Progenitor cell of endocrine pancreas (in vitro differentiated cells): ENCODE measurements around the gene PLAAT4. TPM values are rescaled to one million over a fixed set of nuclear protein-coding genes. Genes with fewer than 3 reads are reported as not detected.
A peak's percentile ranks its signal among the peaks of the same experiment; 100 is the strongest.

Source experiments
- DNase-seq: peaks from one replicate; pipeline ENCODE4 v3.0.0; 2021; ENCODE audit warnings: low spot score; ENCODE audit not compliant: unreplicated experiment
- H3K27ac Mint-ChIP-seq: 2 replicates; pipeline ENCODE4 v1.8.0; 2021; ENCODE audit warnings: mild to moderate bottlenecking, moderate library complexity, mixed read lengths
- H3K27me3 Mint-ChIP-seq: 2 replicates; pipeline ENCODE4 v1.8.0; 2021; ENCODE audit warnings: mixed read lengths
- H3K36me3 Mint-ChIP-seq: 2 replicates; pipeline ENCODE4 v1.8.0; 2022; ENCODE audit warnings: mixed read lengths; ENCODE audit not compliant: insufficient read depth
- H3K4me1 Mint-ChIP-seq: 2 replicates; pipeline ENCODE4 v1.8.0; 2021; ENCODE audit warnings: low read depth, mixed read lengths
- H3K4me3 Mint-ChIP-seq: 2 replicates; pipeline ENCODE4 v1.8.0; 2021; ENCODE audit warnings: low read depth, mild to moderate bottlenecking, moderate library complexity, mixed read lengths
- H3K9me3 Mint-ChIP-seq: 2 replicates; pipeline ENCODE4 v1.8.0; 2021; ENCODE audit warnings: low read depth, mixed read lengths
- total RNA-seq: library from RNA; stranded (reverse); gene quantifications from 2 replicates; pipeline ENCODE4 v1.2.1, GENCODE V29; 2021
- TF ChIP-seq, protein P1 (sequence below): fragments of 200-600 bp; sonication (generic); IDR thresholded peaks from one replicate; pipeline ENCODE4 v1.5.0; 2021; ENCODE audit warnings: antibody characterized with exemption, mild to moderate bottlenecking; ENCODE audit not compliant: unreplicated experiment

PLAAT4 gene
- total RNA-seq, 1 donor from 2014 or later = not detected

DNA sequence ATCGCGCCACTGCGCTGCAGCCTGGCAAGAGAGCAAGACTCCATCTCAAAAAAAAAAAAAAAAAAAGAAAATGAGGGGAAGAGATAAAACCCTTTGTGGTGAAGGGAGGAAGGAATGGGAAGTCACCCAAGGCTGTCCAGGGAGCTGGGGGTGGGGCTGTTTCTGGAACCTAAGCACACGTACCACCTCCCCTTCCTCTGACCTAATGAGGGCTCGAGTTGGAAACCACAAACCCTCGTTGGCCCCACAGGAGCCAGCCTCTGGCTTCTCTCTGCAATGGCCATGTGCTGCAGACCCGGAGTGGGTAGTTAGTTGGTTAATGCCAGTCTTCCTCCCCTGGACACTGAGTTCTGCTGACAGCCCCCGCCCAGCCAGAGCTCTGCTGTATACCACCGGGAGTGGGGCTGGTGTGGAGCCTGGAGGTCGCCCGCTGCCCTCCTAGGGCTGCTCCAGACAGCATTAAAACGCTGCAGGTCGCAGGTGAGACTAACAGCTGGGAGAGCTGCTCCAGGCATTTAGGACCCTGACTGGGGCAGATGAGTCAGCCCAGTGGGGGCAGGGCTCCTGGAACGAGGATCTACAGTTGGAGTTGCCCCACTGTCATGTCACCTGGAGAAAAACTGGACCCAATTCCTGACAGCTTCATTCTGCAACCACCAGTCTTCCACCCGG is 30.6 kb upstream of the PLAAT4 start, which contains the start of gene LGALS12:
LGALS12 (plus strand) TSS at position 228 of the 672 bp plus-strand sequence; CDS start at position 603, 375 bp downstream.
- Mint-ChIP-seq H3K27me3 (no peaks in the 10 kb centered on the region), H3K4me3 (no peak within 1 kb of the TSS), H3K9me3 (no peaks in the 10 kb centered on the region), H3K4me1 (peaks cover 40% of the 10 kb centered on the region), H3K36me3 (peaks cover 2% of the 10 kb centered on the region), H3K27ac (peak within 1 kb of the TSS; percentile 79)
- no peak for DNase-seq
- TF ChIP-seq, protein P1, sequence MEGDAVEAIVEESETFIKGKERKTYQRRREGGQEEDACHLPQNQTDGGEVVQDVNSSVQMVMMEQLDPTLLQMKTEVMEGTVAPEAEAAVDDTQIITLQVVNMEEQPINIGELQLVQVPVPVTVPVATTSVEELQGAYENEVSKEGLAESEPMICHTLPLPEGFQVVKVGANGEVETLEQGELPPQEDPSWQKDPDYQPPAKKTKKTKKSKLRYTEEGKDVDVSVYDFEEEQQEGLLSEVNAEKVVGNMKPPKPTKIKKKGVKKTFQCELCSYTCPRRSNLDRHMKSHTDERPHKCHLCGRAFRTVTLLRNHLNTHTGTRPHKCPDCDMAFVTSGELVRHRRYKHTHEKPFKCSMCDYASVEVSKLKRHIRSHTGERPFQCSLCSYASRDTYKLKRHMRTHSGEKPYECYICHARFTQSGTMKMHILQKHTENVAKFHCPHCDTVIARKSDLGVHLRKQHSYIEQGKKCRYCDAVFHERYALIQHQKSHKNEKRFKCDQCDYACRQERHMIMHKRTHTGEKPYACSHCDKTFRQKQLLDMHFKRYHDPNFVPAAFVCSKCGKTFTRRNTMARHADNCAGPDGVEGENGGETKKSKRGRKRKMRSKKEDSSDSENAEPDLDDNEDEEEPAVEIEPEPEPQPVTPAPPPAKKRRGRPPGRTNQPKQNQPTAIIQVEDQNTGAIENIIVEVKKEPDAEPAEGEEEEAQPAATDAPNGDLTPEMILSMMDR = no peak

DNA sequence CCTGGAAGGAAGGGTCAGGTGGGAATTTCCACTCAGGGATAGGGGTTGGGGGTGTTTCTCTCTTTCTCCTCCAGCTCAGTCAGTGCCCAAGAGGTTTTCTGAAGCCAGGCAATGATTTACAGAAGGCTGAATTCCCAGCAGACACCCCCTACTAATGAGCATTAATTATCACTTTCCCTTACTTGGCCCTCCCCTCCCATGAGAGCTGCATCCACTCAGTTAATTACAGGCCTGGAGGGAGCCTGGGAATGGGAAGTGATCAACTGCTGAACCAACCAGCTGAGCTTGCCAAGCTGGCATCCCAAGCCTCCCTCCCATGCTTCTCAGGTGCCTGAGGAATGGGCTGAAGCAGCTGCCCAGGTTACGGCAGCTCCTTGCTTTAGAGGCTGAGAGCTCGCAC is 29.7 kb upstream of the PLAAT4 start:
- H3K4me1 Mint-ChIP-seq = peaks cover 40% of the 10 kb centered on the region
- TF ChIP-seq, protein P1 = no peak
- H3K27me3 Mint-ChIP-seq = no peaks in the 10 kb centered on the region
- no peak for DNase-seq
- H3K27ac Mint-ChIP-seq = peak overlapping the region; percentile 79
- no peak overlapping the region for H3K4me3 Mint-ChIP-seq
- no peaks in the 10 kb centered on the region for H3K9me3 Mint-ChIP-seq
- H3K36me3 Mint-ChIP-seq = peaks cover 2% of the 10 kb centered on the region

DNA sequence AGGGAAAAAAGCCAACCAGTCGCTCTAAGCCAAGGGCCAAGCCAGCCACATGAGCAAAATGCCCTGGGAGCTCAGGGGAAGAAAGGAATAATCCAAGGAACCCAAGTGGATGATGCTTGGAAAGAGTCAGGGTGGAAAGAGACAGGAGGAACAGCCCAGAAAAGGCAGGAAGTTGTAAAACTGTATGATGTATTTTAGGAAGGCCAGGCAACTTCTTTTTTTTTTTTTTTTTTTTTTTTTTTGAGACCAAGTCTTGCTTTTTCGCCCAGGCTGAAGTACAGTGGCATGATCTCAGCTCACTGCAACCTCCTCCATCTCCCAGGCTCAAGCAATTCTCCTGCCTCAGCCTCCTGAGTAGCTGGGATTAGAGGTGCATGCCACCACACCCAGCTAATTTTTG is 29.1 kb upstream of the PLAAT4 start:
- Mint-ChIP-seq H3K9me3 (no peaks in the 10 kb centered on the region), H3K4me3 (no peak overlapping the region), H3K4me1 (peaks cover 34% of the 10 kb centered on the region), H3K36me3 (peaks cover 2% of the 10 kb centered on the region), H3K27me3 (no peaks in the 10 kb centered on the region), H3K27ac (no peak overlapping the region)
- TF ChIP-seq, protein P1 = no peak
- no peak for DNase-seq

DNA sequence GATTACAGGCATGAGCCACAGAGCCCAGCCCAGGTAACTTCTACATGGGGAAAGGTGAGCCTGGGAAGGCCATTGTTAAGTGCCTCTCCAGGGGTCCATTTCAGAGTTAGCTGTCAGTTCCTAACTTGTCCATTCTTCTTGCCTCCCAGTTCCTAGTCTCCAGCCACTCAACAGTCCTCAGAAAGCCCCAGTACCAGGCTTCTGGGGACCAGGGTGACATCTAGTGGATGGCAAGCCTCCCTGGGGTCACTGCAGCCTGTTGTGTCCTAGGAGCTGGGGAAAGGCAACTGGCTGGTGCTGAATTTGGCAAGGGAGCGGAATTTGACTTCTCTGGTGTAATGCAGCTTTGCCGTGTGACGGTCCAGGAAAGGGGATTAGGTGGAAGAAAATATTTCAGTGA is 28.6 kb upstream of the PLAAT4 start:
- H3K27me3 Mint-ChIP-seq = no peaks in the 10 kb centered on the region
- TF ChIP-seq, protein P1 = peak; percentile 59
- no peak overlapping the region for H3K4me3 Mint-ChIP-seq
- peaks cover 30% of the 10 kb centered on the region for H3K4me1 Mint-ChIP-seq
- peaks cover 1% of the 10 kb centered on the region for H3K36me3 Mint-ChIP-seq
- H3K9me3 Mint-ChIP-seq = no peaks in the 10 kb centered on the region
- DNase-seq = no peak
- no peak overlapping the region for H3K27ac Mint-ChIP-seq

DNA sequence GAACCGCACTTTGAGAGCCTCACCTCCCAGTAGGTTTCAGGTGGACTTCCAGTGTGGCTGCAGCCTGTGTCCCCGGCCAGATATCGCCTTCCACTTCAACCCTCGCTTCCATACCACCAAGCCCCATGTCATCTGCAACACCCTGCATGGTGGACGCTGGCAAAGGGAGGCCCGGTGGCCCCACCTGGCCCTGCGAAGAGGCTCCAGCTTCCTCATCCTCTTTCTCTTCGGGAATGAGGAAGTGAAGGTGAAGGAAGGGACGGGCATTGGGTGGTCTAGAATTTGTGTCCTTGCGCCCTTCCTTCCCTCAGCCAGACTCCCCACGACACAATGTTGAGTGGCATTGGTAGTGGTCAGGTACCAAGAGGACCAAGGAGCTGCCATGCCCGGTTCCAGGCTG is 27.9 kb upstream of the PLAAT4 start:
- no peak for DNase-seq
- TF ChIP-seq, protein P1 = no peak
- Mint-ChIP-seq H3K4me3 (no peak overlapping the region), H3K36me3 (no peaks in the 10 kb centered on the region), H3K27ac (no peak overlapping the region), H3K9me3 (no peaks in the 10 kb centered on the region), H3K4me1 (peaks cover 23% of the 10 kb centered on the region), H3K27me3 (no peaks in the 10 kb centered on the region)
